Measurements from ENCODE around the gene ADGRD1.

- TF ChIP-seq EZH2 (IDR thresholded peaks at IDR 0.05) (no peak), POLR2AphosphoS5 (IDR thresholded peaks at IDR 0.05; ENCODE audit: borderline replicate concordance, low read depth, low read length) (no peak), FOXP2 (optimal IDR thresholded peaks at IDR 0.05; ENCODE audit: control extremely low read depth, extremely low read length, insufficient read depth) (no peak)
Observed at GRCh38 chr12:130949806-130950205, 3.9 kb upstream of the ADGRD1 start.

Data from SK-N-MC (cell line).